Stimulated activated CD8-positive, alpha-beta memory T cell treated with anti-CD3 and anti-CD28 coated beads, Interleukin-2, amount 100 ng/mL, for 48 hours (primary cell): ENCODE results near the gene IFNLR1.
"Not testable (repeated sequence)": the region's sequence is repeated elsewhere in the genome, so short reads cannot be mapped to it uniquely, and the experiment has no call there.

ENCODE experiments used
- DNase-seq, 2 donors: peaks; one replicate each; pipeline ENCODE4 v3.0.0-alpha.2; 2020; ENCODE audit warnings: low read depth in 2 of 2

IFNLR1 gene

DNA sequence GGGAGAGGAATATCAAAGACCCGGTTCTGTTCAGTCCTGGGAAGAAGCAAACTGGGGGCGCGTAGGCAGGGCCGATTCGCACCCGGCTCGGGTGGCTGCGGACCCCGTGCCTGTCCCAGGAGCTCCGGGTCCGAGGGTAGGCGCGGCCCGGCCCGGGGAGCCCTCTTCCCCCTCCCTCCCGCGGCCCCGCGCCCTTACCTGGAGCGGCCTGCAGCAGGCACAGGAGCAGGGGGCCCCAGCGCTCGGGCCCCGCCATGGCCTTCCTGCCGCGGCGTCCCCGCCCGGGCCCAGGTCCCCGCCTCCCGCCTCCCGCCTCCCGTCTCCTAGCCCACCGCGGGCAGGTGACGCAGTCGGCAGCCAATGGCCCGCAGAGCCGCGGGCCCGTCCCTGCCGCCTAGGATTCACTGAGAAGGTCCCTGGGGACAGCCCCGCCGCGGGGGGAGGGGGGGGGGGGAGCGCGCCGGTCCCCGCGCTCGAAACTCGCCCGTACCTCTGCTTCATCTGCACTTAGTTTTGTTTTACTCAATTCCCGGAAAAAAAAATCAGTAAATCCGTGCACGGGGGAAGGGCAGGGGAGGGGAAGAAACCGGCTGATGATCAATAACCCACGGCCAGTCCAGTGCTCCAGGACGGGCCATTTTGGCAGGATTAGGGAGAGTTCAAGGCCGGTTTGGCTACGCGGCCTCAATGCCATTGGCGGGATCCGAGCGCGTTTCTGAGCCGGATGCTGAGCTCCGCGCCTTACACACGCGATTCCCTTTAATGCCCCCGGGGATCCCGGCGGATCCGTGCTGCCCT lies at the start of gene IFNLR1:
TSS of gene IFNLR1 (minus strand) at position 297 of the 798 bp plus-strand sequence. CDS start at position 256, 41 bp downstream.
- DNase-seq, result peak; percentile 69 to 73

DNA sequence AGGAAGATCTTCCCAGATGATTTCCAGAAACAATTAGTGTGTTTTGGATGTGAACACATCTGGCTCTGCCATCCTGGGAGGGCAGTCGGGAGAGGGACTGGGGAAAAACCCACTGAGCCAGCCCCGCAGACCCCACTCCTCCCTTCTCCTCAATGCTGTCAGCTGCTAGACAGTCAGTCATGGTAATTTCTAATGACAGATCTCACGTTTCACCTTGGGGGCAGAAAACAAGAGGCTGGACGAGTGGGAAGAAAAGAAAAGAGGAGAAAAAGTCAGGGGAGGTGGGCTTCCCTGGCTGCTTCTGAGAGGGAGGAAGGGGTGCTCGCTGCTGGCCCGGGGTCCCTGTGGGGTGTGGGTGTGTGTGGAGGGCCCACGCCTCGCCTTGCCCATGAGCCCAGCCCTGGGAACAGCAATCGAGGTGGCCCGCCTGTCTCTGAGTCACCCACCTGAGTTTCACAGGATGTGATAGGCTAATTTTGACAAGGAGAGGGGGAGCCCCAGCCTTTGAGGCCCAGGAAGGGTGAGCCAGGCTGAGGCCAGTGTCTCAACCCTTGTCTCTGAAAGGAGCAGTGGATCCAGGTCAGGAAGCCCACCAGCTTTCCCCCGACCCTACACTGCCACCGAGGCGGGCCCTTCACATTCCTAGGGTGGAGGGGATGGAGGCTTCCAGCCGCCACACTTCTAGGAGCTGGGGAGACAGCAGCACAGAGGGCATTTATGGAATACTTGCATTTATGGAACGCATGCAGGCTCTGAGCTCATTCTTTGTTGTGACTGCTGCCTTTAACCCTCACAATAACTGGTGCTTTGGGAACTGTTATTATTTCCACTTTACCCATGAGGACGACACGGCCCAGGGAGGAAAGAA lies 49.1 kb upstream of the IFNLR1 start:
- DNase-seq, result peak; percentile 35 to 41

DNA sequence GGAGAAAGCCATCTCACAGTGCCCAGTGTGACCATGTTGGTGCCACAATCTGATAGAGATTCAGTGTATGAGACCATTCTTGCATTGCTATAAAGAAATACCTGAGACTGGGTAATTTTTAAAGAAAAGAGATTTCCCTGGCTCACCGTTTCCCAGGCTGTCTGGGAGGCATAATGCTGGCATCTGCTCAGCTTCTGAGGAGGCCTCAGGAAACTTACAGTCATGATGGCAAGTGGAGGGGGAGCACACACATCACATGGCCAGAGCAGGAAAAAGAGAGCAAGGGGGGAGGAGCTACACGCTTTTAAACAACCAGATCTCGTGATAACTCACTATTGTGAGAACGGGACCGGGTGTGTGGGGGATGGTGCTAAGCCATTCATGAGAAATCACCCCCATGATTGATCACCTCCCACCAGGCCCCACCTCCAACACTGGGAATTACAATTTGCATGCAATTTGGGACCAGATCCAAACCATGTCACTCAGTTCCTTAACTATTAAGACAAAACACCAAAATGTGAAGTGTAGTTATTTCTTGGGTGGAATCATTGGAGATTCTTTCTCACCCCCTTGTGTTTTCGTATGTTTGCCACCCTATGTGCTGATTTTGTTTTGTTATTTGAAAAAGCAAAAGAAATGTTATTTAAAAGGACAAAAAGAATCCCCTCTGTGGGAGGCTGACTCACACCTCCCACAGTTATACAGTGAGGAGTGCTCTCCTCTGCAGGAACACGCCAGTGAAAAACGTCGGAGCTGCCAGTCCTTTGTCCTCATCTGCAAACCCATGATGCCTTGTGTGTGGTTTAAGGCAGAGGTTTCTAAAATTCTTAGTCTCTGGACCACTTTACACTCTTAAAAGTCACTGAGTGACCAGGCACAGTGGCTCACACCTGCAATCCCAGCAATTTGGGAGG lies 46.9 kb upstream of the IFNLR1 start:
- DNase-seq, result no peak

DNA sequence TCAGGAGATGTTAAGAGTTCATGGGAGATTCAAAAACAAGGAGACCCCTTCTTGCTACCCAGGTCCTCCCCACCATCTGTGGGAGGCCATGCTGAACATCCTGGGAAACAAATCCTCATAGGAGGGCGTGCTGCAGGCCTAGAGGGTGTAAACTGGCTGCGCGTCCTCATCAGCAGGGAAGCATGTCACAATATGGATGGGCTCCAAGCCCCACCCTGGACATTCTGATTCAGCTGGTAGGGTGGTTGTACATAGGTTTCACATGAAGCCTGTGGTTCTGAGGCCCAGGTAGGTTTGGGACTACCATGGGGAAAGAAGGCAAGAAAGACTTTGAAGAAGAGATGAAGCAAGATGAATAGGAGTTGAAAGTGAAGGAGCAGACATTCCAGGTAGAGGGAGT lies 44.6 kb upstream of the IFNLR1 start:
- DNase-seq, result no peak

DNA sequence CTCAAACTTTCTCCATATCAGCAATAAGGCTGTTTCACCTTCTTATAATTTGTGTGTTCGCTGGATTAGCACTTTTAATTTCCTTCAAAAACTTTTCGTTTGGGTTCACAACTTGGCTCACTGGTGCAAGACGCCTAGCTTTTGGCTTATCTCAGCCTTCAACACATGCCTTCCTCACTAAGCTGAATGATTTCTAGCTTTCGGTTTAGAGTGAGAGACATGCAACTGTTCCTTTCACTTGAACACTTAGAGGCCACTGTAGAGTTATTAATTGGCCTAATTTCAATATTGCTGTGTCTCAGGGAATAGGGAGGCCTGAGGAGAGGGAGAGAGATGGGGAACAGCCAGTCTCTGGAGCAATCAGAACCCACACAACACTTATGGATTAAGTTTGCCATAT lies 41.2 kb upstream of the IFNLR1 start:
- no peak for DNase-seq

DNA sequence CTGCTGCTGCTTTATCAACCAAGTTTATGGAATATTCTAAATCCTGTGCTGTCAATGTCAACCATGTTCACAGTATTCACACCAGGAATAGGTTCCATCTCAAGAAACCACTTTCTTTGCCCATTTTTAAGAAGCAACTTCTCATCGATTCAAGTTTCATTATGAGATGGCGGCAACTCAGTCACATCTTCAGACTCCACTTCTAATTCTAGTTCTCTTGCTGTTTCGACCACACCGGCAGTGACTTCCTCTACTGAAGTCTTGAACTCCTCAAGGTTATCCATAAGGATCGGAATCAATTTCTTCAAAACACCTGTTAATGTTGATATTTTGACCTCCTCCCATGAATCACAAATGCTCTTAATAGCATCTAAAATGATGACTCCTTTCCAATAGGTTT lies 39.7 kb upstream of the IFNLR1 start:
- DNase-seq, result no peak

DNA sequence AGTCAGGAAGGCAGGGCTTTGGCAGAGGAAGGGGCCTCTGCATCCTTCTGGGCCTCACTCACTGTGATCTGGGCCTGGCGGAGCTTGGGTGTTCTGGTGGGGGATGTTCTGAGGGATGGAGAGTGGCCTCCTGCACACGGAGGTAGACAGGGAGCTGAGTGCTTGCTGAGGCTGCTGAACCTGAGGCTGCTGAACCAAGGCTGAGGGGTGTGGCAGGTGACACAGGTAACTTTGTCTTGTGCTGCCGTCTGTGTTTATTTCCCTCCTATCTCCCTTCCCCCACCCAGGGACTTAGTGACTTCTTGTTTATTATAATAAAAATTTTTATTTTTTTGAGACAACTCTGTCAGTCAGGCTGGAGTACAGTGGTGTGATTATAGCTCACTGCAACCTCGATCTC lies 37.7 kb upstream of the IFNLR1 start:
- DNase-seq, result no peak

DNA sequence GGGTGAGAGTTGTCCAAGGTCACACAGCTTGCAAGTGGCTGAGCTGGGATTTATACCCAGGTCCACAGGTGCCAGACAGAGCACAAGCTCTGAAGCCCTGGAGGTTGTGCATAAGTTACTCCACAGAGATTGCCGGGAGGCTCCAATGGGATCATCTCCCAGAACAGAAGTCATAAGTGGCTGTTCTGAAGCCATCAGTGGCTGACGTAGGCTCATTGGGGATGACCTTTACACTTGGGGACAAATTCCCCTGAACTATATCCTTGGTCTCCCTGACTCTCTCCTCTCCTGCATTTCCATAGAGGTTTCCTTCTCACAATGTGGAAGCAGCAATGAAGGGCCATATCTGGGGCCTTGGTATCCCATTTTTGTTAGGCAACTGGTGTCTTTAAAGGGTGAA lies 37.0 kb upstream of the IFNLR1 start:
- DNase-seq, result no peak

DNA sequence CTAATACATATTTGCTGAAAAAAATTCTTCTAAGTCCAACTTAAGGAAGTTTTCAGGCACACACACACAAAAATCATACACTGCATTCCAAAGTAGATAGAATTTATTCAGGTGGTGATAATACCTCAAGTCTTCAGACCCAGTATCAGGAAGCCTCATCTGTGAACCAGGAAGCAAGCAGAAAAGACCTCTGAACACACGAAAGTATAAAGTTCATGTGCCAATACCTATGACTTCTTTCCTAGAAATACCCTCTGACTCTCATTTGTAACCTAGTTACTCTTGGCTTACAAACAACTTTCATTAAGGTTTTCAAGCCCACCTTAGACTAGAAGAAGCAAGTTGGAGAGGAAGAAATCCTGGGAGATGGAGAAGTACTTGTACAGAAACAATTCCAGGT lies 35.7 kb upstream of the IFNLR1 start:
- DNase-seq, result no peak

DNA sequence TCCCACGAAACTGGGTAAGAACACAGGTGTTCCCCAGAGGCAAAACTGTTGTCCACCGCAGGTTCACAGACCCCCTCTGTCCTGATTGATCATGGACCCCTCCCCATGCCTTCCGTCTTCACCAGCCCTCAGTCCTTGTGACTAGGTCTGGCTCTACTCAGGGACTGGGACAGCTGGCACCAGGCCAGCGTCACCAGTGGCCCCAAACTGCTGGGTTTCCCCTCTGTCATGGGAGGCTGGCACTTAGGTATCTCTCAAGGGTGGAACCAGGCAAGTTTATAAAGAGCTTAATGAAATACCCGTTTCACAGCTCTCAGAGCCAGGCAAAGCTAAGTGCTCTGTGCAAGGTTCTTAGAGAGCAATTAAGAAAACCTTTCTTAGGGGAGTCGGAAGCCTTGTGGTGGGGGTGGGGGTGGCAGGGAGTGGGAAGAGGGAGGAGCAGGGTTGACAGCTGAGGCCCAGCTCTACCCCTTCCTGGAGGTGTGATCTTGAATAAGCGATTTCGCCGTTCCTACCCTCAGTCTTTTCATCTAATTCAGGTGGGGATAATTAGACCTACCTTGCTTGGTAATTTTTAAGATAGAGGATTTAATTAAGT lies 35.0 kb upstream of the IFNLR1 start:
- no peak for DNase-seq

DNA sequence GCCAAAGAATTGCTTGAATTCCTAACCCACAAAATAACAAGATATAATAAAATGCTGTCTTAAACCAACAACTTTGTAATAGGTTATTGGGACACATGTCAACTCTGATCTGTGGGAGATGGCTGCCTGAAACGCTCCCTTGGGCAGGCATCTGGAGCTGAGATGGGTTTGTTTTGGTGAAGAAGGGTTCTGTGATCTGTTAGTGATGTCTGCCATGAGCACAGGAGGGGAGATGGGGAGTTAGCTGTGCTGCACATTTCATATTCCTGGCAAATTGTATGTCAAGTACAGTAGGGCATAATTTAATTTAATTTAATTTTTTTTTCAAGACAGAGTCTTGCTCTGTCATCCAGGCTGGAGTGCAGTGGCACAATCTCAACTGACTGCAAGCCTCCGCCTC lies 34.2 kb upstream of the IFNLR1 start:
- DNase-seq, result no peak

DNA sequence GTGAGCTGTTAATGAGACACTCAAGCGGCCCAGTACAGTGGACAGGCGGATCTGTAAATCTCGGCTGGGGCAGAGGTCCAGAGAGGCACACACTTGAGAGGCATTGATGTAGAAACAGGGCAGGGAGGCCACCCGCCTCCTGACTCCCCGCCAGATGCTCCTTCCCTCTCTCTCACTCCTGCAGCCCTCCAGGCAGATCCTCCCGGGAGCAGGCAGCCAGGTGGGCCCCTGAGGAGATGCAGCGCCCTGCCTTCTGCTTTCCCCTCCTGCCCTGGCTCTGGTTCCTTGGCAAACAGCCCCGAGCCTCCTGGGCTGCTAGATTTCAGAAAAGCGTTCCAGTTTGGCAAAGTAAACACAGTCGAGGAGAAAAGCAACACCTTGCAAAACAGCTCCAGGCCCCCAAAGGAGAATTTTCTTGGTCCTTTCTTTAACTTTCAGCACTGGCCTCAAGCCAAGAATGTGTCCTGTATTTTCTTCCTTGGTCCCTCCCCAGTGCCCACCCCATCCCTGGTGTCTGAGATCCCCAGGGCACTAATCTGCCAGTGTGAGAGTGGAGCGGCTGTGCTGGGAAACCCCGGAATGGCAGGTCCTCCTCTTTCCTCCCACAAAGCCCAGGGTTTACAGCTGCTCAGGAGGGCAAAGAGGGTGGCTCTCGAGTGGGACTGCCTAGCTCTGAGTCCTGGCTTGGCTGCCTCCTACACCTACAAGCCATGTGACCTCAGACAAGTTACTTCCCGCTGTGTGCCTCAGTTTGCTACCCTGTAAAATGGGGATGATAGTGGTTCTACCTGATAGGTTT lies 29.4 kb upstream of the IFNLR1 start:
- no peak for DNase-seq

DNA sequence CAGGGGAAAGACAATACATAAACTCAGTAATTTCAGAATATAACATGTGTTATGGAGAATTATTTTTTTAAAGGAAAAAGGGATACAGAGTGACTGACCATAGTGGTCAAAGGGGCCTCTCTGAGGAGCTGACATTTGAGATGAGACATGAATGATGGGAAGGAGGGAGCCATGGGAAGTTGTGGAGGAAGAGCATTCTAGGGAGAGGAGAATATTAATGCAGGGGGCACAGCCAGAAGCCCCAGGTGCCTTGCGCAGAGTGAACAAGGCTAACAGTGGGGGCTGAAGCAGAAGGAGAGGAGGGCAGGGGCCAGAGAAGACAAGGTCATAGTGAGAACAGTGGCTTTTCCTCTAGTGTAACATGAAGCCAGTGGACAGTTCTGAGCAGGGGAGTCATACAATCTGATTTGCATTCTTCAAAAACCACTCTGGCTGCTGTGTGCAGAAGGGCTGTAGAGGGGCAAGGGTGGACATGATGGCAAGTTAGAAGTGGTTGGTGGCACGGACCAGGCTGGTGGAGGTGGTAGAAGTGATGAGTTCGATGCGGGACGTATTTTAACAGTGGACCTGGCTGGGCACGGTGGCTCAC lies 28.2 kb upstream of the IFNLR1 start:
- no peak for DNase-seq

DNA sequence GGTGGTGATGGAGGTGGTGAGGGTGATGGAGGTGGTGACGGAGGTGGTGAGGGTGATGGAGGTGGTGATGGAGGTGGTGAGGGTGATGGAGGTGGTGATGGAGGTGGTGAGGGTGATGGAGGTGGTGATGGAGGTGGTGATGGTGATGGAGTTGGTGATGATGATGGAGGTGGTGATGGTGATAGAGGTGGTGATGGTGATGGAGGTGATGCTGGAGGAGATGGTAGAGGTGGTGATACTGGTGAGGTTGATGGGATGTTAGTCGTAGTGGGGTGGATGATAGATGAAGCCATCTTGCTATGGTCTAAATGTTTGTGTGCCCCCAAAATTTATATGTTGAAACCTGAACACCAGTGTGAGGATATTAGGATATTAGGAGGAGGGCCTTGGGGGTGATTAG lies 25.3 kb upstream of the IFNLR1 start:
- DNase-seq, result no peak

DNA sequence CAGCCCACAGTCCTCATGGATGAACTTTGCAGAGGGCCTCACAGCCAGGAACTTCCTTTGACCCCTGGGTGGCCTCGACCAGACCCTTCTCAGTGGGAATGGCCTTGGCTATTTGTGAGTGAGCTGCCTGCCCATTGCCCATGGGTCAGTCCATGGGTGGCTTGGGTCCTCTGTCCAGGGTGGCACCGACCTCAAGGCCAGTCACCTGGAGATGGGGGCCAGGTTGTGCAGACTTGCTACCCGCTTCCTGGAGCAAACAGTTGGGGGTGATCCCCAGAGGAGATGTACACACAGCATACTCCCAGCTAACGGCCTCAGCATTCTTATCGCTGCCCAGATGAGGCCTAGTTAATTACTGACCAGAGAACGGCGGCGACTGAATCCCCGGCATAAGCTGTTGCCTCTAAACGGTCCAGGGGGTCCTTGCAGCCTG lies 23.1 kb upstream of the IFNLR1 start:
- DNase-seq, result no peak

DNA sequence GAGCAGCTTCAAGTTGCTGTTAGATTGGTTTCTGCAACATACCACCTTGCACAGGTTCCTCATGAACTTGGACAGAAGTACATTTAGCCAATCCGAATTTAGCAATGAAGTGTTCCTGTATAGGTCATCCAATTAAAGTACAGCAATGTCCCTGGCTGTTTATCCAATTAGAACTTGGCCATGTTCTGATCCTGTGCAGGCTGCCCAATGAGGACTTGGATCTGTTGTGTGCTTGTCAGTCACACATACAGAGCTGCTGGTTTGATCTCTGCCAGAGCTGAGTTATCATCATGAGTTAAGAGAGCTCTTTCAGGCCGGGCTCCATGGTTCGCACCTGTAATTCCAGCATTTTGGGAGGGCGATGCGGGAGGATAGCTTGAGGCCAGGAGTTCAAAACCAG lies 22.0 kb upstream of the IFNLR1 start:
- DNase-seq, result no peak

DNA sequence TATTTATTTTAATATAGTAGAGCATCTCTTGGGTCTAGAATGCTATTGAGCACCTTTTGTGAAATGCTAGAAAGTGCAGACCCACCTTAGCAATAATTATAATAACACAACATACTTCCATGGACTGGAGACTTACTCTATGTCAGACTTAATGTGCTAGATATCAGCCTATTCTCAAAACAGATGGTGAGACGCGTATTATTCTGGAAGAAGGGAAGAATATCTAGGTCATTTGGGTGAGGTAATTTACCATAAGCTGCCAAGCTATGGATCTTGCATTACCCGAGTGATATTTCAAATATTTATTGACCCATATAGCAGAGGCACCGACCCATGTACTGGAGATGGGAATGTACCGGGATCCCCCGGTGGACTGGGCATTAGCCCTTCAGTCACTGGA lies 20.6 kb upstream of the IFNLR1 start:
- no peak for DNase-seq

DNA sequence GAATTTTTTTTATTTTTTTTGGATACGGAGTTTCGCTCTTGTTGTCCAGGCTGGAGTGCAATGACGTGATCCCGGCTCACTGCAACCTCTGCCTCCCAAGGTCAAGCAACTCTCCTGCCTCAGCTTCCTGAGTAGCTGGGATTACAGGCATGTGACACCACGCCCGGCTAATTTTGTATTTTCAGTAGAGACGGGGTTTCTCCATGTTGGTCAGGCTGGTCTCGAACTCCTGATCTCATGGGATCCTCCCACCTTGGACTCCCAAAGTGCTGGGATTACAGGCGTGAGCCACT lies 20.3 kb upstream of the IFNLR1 start:
- DNase-seq, result not testable (repeated sequence)

DNA sequence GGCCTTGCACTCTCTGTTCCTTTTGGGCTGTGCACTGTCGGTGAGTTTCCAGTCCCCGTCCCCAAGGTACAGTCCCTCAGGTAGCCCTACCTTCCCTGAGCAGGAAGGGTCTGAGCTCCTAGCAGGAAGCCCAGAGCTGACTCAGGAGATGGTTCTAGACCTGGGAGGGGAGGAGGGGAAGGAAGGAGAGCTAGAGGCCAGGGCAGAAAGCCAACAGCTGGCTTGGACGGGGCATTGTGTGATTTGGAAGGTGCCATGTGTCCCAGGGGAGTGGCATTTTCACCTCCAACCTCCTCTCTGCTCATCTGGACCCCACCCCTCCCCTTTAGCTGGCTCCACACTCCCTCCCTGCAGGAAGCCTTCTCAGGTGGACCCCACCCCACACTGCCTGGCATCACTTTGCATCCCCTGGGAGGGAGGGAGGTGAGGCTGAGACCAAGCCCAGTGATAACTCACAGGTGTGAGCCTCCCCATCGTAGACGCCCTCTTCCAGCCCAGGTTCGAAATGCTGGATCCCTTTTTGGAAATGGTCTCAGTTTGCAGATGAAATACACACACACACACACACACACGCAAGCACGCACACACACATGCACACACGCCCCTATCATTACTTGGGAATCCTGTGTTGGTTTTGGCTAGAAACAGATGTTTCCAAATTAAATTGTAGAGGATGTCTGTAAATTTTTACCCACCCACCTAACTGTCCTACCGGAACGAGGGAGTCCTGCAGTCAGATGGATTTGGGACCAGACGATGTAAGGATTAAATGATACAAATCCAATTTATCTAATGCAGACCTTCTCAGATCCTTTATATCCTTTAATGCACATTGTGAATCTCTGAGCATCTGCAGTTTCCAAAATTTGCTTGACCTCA lies 19.7 kb upstream of the IFNLR1 start:
- no peak for DNase-seq

DNA sequence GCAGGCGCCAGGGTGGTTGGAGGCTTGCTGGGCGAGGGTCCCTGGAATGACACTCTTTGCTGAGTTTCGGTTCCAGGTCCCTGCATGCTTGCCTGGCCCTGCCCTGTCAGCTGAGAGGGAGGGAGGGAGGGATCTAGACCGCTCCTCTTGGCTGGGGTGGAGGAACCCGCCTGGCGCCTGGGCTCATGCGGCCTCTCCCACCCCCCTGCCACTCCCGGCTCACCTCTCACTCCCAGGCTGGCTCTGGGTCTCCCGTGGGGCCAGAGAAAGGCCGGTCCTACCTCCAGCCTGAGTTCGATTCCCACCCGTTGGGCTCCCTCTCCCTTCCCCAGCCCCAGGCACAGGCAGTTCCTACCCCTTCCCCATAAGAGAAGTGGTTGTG lies 19.0 kb upstream of the IFNLR1 start:
- DNase-seq, result no peak
